HCT116 (cell line): ENCODE data around the gene HOXA11. TPM values are rescaled to one million over a fixed set of nuclear protein-coding genes. Genes with fewer than 3 reads are reported as not detected.

Experiments used
- ATAC-seq: fragments of 200-7000 bp; cut with Tn5 transposase; 2 replicates; pipeline ENCODE4 v1.9.1; 2020; ENCODE audit warnings: mild to moderate bottlenecking, moderate library complexity
- BruUV-seq: library from RNA; stranded (reverse); fragments of 400-500 nt; replicated peaks from 2 replicates; lab custom pipeline; 2021; lab: Mats Ljungman, UMichigan
- CTCF ChIA-PET: fragments of 300-600 bp; sonication (Branson Sonifier 250); formaldehyde crosslinking; loops from one replicate; lab custom pipeline; 2021; ENCODE audit warnings: antibody characterized with exemption; lab: Charles Lee
- POLR2A ChIA-PET: fragments of 300-600, 350-600 bp; sonication (Branson Sonifier 250); formaldehyde crosslinking; loops from one replicate; lab custom pipeline; 2021; ENCODE audit warnings: antibody characterized with exemption; lab: Charles Lee
- RAD21 ChIA-PET, 2 experiments: fragments of 300-600 bp; sonication (Branson Sonifier 250); formaldehyde crosslinking; loops; one replicate each; lab custom pipeline; 2023; ENCODE audit warnings: low total read pairs in 2 of 2; ENCODE audit not compliant: uncharacterized antibody in 2 of 2, unreplicated experiment in 2 of 2, low non-redundant PET in 1 of 2; lab: Charles Lee
- DNase-seq: peaks from one replicate; pipeline ENCODE4 v3.0.0-alpha.2; 2010; ENCODE audit warnings: low read depth, low spot score
- H2AFZ ChIP-seq: fragments of 200-600 bp; shearing (Covaris generic), sonication (generic); 2 replicates; pipeline ENCODE4 v1.6.1; 2017; ENCODE audit warnings: low read depth, mixed run types, mixed read lengths, antibody characterized with exemption, low read length; ENCODE audit not compliant: poor library complexity, severe bottlenecking
- H3K27ac ChIP-seq: 2 replicates; pipeline ENCODE4 v1.5.1; 2012; ENCODE audit warnings: low read depth, low read length
- H3K27me3 ChIP-seq: fragments of 200-600 bp; sonication (generic); 2 replicates; pipeline ENCODE4 v1.6.1; 2016; ENCODE audit warnings: mixed run types, low read length, mixed read lengths; ENCODE audit not compliant: insufficient read depth
- H3K36me3 ChIP-seq, 2 experiments: fragments of 200-500 bp in 1 of 2; fragments of 200-600 bp in 1 of 2; sonication (Bioruptor generic) in 1 of 2; sonication (generic) in 1 of 2; 2 replicates each; pipeline versions ENCODE4 v1.5.1 to v1.6.1; 2014 to 2016; ENCODE audit warnings: low read length in 2 of 2, inconsistent platforms in 1 of 2, mixed read lengths in 1 of 2, mixed run types in 1 of 2; ENCODE audit not compliant: insufficient read depth in 2 of 2, control insufficient read depth in 1 of 2
- H3K4me1 ChIP-seq, 2 experiments: fragments of 200-600 bp in 1 of 2; sonication (generic) in 1 of 2; 2 replicates each; pipeline versions ENCODE4 v1.5.1 to v1.6.1; 2012 to 2017; ENCODE audit warnings: low read length in 2 of 2, inconsistent platforms in 1 of 2, mild to moderate bottlenecking in 1 of 2, mixed read lengths in 1 of 2, mixed run types in 1 of 2, moderate library complexity in 1 of 2; ENCODE audit not compliant: insufficient read depth in 2 of 2, control insufficient read depth in 1 of 2
- H3K4me2 ChIP-seq: fragments of 200-600 bp; sonication (generic); 2 replicates; pipeline ENCODE4 v1.6.1; 2017; ENCODE audit warnings: mixed run types, low read length, mixed read lengths
- H3K4me3 ChIP-seq, 2 experiments: fragments of 200-600 bp in 1 of 2; sonication (generic) in 1 of 2; replicated peaks in 1 of 2; 2 replicates each; pipeline ENCODE4 v1.5.1; 2011 to 2016; ENCODE audit warnings: low read length in 2 of 2, control low read depth in 1 of 2, low read depth in 1 of 2, mild to moderate bottlenecking in 1 of 2, mixed read lengths in 1 of 2, mixed run types in 1 of 2
- H3K79me2 ChIP-seq: fragments of 200-600 bp; sonication (generic); 2 replicates; pipeline ENCODE4 v1.6.1; 2017; ENCODE audit warnings: mild to moderate bottlenecking, mixed run types, low read length, moderate library complexity, mixed read lengths; ENCODE audit not compliant: insufficient read depth
- H3K9ac ChIP-seq: fragments of 200-600 bp; sonication (generic); 2 replicates; pipeline ENCODE4 v1.6.1; 2016; ENCODE audit warnings: low read length, mixed read lengths
- H3K9me2 ChIP-seq: fragments of 200-600 bp; sonication (generic), shearing (Covaris generic); 2 replicates; pipeline ENCODE4 v1.6.1; 2017; ENCODE audit warnings: mixed run types, mild to moderate bottlenecking, moderate library complexity; ENCODE audit not compliant: insufficient read depth
- H3K9me3 ChIP-seq, 2 experiments: fragments of 200-500 bp in 1 of 2; fragments of 200-600 bp in 1 of 2; sonication (Bioruptor generic) in 1 of 2; sonication (generic) in 1 of 2; 2 replicates each; pipeline ENCODE4 v1.6.1; 2014 to 2017; ENCODE audit warnings: low read length in 2 of 2, mixed read lengths in 2 of 2, inconsistent platforms in 1 of 2, low read depth in 1 of 2, mild to moderate bottlenecking in 1 of 2, mixed run types in 1 of 2, moderate library complexity in 1 of 2; ENCODE audit not compliant: control insufficient read depth in 1 of 2, insufficient read depth in 1 of 2
- H4K20me1 ChIP-seq: fragments of 200-600 bp; sonication (generic), shearing (Covaris generic); 2 replicates; pipeline ENCODE4 v1.6.1; 2017; ENCODE audit warnings: mixed run types, mild to moderate bottlenecking, moderate library complexity; ENCODE audit not compliant: insufficient read depth
- CEBPB ChIP-seq: IDR thresholded peaks from 2 replicates; pipeline ENCODE4 v1.6.1; 2012; ENCODE audit warnings: low read depth
- EZH2 ChIP-seq: fragments of 200-600 bp; sonication (generic); IDR thresholded peaks from 2 replicates; pipeline ENCODE4 v1.6.1; 2017; ENCODE audit warnings: antibody characterized with exemption, mixed run types
- EZH2phosphoT487 ChIP-seq: fragments of 200-600 bp; IDR thresholded peaks from 2 replicates; pipeline ENCODE4 v1.6.1; 2018; ENCODE audit warnings: antibody characterized with exemption, borderline replicate concordance
- FOSL1 ChIP-seq: IDR thresholded peaks from 2 replicates; pipeline ENCODE4 v1.6.1; 2012; ENCODE audit warnings: low read depth
- JUND ChIP-seq: IDR thresholded peaks from 2 replicates; pipeline ENCODE4 v1.6.1; 2012
- MAX ChIP-seq: IDR thresholded peaks from 2 replicates; pipeline ENCODE4 v1.6.1; 2012
- POLR2A ChIP-seq: IDR thresholded peaks from 2 replicates; pipeline ENCODE4 v1.7.0; 2011; ENCODE audit warnings: borderline replicate concordance; ENCODE audit not compliant: insufficient read depth, insufficient read length; ENCODE audit errors: extremely low read depth
- RAD21 ChIP-seq: IDR thresholded peaks from 2 replicates; pipeline ENCODE4 v1.6.1; 2012; ENCODE audit warnings: low read depth, mild to moderate bottlenecking
- SRF ChIP-seq: IDR thresholded peaks from 2 replicates; pipeline ENCODE4 v1.6.1; 2012; ENCODE audit warnings: low read depth
- TCF7L2 ChIP-seq: IDR thresholded peaks from 2 replicates; pipeline ENCODE4 v1.7.0; 2011; ENCODE audit warnings: borderline replicate concordance, inconsistent platforms; ENCODE audit not compliant: insufficient read depth, insufficient read length; ENCODE audit errors: extremely low read depth
- YY1 ChIP-seq: IDR thresholded peaks from 2 replicates; pipeline ENCODE4 v1.6.1; 2011; ENCODE audit warnings: low read length, low read depth, moderate library complexity, mild to moderate bottlenecking; ENCODE audit not compliant: insufficient replicate concordance; ENCODE audit errors: extremely low read depth
- ZFX ChIP-seq: fragments of 450-650 bp; IDR thresholded peaks from 2 replicates; pipeline ENCODE4 v1.6.1; 2017
- ZNF274 ChIP-seq: fragments of 200-500 bp; sonication (Bioruptor generic); IDR thresholded peaks from 2 replicates; pipeline ENCODE4 v1.6.1; 2014; ENCODE audit warnings: mild to moderate bottlenecking, low read depth, low read length, inconsistent platforms
- intact Hi-C: fragments of 100-400 bp; cut with micrococcal nuclease; formaldehyde crosslinking; loops from 2 replicates; pipeline ENCODE4 v1.10.0; 2022
- total RNA-seq: library from RNA; stranded (reverse); gene quantifications from one replicate; pipeline ENCODE4 v1.2.1, GENCODE V29; 2021; ENCODE audit not compliant: unreplicated experiment
- TF ChIP-seq, protein P1 (sequence below): IDR thresholded peaks from 2 replicates; pipeline ENCODE4 v1.6.1; 2012
- TF ChIP-seq, protein P2 (sequence below), 3 experiments: fragments of 200-600 bp in 1 of 3; sonication (generic) in 1 of 3; IDR thresholded peaks in 2 of 3; conservative IDR thresholded peaks in 1 of 3; 2 replicates each; pipeline ENCODE4 v1.5.1; 2012 to 2017; ENCODE audit warnings: low read depth in 2 of 3, low read length in 2 of 3, antibody characterized with exemption in 1 of 3, borderline replicate concordance in 1 of 3, control low read depth in 1 of 3, mild to moderate bottlenecking in 1 of 3, mixed read lengths in 1 of 3, mixed run types in 1 of 3, moderate library complexity in 1 of 3; ENCODE audit not compliant: insufficient read depth in 1 of 3
- TF ChIP-seq, protein P3 (sequence below): IDR thresholded peaks from 2 replicates; pipeline ENCODE4 v1.6.1; 2011; ENCODE audit warnings: mild to moderate bottlenecking, low read length, moderate library complexity; ENCODE audit not compliant: insufficient replicate concordance; ENCODE audit errors: extremely low read depth

Gene HOXA11
- total RNA-seq, 1 experiment from 2014 or later, result 6.8 TPM

DNA sequence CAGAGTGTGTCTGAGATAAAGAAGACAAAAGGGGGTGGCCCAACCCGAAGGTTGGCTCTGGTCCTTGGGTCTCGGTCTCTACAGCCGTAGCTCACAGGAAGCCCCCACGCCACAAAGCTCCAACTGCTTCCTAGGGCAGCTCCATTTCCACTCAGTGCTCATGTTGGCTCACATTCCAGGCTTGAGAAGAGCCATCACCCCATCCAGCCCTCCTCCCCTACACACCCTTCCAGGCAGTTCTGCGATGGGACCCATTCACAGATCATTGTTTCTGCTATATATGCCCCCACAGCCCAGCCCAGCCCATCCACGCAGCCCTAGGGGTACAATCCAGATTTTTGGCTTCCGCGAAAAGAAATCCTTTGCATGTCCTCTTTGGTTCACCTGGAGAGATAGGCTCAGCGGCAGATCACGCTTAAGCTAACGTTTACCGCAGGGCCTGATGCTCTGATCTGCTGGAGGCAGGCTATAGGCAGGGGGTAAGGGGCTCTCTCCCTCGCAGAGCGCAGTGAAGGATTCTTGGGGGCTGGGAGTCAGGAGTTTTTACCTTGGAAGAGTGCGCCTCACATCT, 6.2 kb upstream of the HOXA11 start (continued):
- no peak for TF ChIP-seq SRF
- no peak for TF ChIP-seq RAD21
- no peak for TF ChIP-seq MAX
- TF ChIP-seq, protein P1, sequence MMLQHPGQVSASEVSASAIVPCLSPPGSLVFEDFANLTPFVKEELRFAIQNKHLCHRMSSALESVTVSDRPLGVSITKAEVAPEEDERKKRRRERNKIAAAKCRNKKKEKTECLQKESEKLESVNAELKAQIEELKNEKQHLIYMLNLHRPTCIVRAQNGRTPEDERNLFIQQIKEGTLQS, result no peak
- TF ChIP-seq TCF7L2, result no peak
- TF ChIP-seq YY1, result no peak
- TF ChIP-seq ZNF274, result no peak
- no peak for TF ChIP-seq EZH2phosphoT487
- TF ChIP-seq, all 23 proteins: peak for 0

GRCh38 chr7:27189997-27190748, 5.1 kb upstream of the HOXA11 start:
- no peaks in the 10 kb centered on the region for H3K9me2 ChIP-seq
- H3K9me3 ChIP-seq, result no peaks in the 10 kb centered on the region
- no peak overlapping the region for H3K4me2 ChIP-seq
- H3K4me3 ChIP-seq, result no peak overlapping the region
- no TSS peak for BruUV-seq
- intact Hi-C loops, result loop anchor here (10.0 kb wide), 2 partner anchors 555 to 1435 kb away; partner anchors contain the start of gene TAX1BP1
- RAD21 ChIA-PET, result no interaction called here
- CTCF ChIA-PET, result interaction anchor here (1.5 to 2.2 kb wide), 2 partner anchors 10 to 11 kb away, joined by 3 to 9 read pairs; partner anchors contain the start of gene HOXA13
- H3K9ac ChIP-seq, result no peak overlapping the region
- POLR2A ChIA-PET, result no interaction called here
- no peaks in the 10 kb centered on the region for H4K20me1 ChIP-seq
- ATAC-seq (no peak), DNase-seq (no peak)
- H3K36me3 ChIP-seq, result no peaks in the 10 kb centered on the region
- H3K4me1 ChIP-seq, result peaks cover 4 to 5% of the 10 kb centered on the region in 2 experiments; a peak in 2 of 4 replicates
- H3K79me2 ChIP-seq, result no peaks in the 10 kb centered on the region
- no peak overlapping the region for H3K27ac ChIP-seq
- H3K27me3 ChIP-seq, result no peaks in the 10 kb centered on the region
- no peak overlapping the region for H2AFZ ChIP-seq
- no peak for TF ChIP-seq JUND
- no peak for TF ChIP-seq FOSL1
- no peak for TF ChIP-seq POLR2A
- TF ChIP-seq, protein P2, sequence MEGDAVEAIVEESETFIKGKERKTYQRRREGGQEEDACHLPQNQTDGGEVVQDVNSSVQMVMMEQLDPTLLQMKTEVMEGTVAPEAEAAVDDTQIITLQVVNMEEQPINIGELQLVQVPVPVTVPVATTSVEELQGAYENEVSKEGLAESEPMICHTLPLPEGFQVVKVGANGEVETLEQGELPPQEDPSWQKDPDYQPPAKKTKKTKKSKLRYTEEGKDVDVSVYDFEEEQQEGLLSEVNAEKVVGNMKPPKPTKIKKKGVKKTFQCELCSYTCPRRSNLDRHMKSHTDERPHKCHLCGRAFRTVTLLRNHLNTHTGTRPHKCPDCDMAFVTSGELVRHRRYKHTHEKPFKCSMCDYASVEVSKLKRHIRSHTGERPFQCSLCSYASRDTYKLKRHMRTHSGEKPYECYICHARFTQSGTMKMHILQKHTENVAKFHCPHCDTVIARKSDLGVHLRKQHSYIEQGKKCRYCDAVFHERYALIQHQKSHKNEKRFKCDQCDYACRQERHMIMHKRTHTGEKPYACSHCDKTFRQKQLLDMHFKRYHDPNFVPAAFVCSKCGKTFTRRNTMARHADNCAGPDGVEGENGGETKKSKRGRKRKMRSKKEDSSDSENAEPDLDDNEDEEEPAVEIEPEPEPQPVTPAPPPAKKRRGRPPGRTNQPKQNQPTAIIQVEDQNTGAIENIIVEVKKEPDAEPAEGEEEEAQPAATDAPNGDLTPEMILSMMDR (IDR thresholded peaks at IDR 0.05 in 2 of 3, conservative IDR thresholded peaks at IDR 0.05 in 1 of 3; ENCODE audit: borderline replicate concordance in 1 of 3, insufficient read depth in 1 of 3, low read depth in 2 of 3, low read length in 2 of 3), result no peak
- TF ChIP-seq, protein P3, sequence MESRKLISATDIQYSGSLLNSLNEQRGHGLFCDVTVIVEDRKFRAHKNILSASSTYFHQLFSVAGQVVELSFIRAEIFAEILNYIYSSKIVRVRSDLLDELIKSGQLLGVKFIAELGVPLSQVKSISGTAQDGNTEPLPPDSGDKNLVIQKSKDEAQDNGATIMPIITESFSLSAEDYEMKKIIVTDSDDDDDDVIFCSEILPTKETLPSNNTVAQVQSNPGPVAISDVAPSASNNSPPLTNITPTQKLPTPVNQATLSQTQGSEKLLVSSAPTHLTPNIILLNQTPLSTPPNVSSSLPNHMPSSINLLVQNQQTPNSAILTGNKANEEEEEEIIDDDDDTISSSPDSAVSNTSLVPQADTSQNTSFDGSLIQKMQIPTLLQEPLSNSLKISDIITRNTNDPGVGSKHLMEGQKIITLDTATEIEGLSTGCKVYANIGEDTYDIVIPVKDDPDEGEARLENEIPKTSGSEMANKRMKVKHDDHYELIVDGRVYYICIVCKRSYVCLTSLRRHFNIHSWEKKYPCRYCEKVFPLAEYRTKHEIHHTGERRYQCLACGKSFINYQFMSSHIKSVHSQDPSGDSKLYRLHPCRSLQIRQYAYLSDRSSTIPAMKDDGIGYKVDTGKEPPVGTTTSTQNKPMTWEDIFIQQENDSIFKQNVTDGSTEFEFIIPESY, result no peak
- TF ChIP-seq EZH2, result no peak
- TF ChIP-seq, protein P1, result no peak
- no peak for TF ChIP-seq CEBPB
- TF ChIP-seq MAX, result no peak
- TF ChIP-seq ZFX, result no peak
